Measurements from ENCODE around the gene RGMA.
"Not testable (repeated sequence)": the region's sequence is repeated elsewhere in the genome, so short reads cannot be mapped to it uniquely, and the experiment has no call there.

RGMA gene

GRCh38 chr15:93035092-93035915 is 53.7 kb downstream of the RGMA start:
- DNase-seq (ENCODE audit: low read depth in 2 of 3, low spot score in 2 of 3), result no peak

GRCh38 chr15:93034512-93034911 is 54.5 kb downstream of the RGMA start:
- DNase-seq (ENCODE audit: low read depth in 2 of 3, low spot score in 2 of 3), result no peak

GRCh38 chr15:93033434-93034045 is 55.5 kb downstream of the RGMA start:
- DNase-seq (ENCODE audit: low read depth in 2 of 3, low spot score in 2 of 3), result no peak

- DNase-seq (ENCODE audit: low read depth in 2 of 3, low spot score in 2 of 3), result not testable (repeated sequence)
These were observed 56.4 kb downstream of the RGMA start for GRCh38 chr15:93032515-93033206.

DNA sequence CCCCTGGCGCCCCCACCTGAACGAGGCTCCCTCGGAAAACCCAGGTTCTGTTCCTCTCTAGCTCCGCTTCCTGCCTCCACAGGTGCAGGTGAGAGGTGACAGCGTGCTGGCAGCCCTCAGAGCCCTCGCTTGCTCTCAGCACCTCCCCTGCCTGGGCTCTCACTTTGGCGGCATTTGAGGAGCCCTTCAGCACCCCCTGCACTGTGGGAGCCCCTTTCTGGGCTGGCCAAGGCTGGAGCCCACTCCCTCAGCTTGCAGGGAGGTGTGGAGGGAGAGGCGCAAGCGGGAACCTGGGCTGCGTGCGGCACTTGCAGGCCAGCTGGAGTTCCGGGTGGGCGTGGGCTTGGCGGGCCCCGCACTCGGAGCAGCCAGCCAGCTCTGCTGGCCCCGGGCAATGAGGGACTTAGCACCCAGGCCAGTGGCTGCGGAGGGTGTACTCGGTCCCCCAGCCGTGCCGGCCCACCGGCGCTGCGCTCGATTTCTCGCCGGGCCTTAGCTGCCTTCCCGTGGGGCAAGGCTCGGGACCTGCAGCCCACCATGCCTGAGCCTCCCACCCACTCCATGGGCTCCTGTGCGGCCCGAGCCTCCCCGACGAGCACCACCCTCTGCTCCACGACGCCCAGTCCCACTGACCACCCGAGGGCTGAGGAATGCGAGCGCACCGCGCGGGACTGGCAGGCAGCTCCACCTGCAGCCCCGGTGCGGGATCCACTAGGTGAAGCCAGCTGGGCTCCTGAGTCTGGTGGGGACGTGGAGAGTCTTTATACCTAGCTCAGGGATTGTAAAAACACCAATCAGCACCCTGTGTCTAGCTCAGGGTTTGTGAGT is 57.2 kb downstream of the RGMA start:
- DNase-seq (ENCODE audit: low read depth in 2 of 3, low spot score in 2 of 3), result not testable (repeated sequence)

GRCh38 chr15:93031103-93031464 is 57.9 kb downstream of the RGMA start:
- DNase-seq (ENCODE audit: low read depth in 2 of 3, low spot score in 2 of 3), result no peak

DNA sequence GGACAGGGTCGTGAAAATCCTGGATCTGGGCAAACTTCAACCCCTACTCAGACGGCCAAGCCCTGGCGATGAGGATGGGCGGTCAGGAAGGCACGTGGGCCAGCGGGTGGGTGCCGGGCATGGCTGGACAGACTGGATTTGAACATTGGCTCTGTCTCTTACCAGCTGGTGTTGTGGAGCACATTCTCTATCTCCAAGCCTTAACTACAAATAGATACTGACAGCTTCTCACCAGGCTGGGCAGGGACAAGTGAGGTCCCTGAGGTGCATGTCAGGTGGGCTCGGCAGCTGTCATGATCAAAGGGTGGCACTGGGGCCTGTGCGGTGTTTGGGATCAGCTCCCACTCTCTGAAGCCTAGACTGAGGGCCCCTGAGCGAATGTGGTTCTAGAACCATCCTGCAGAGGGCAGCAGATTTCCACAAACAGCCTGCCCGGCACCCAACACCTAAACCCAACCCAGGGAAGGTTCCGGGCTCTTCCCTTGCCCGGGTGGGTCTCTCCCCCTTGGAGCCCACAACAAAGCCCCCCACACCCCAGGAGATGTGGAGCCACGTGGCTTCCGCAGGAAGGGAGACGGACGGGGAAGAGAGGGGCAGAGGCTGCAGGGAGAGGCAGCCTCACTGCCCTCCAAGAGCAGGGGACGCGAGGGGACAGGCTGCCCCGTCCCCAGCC is 58.4 kb downstream of the RGMA start:
- peak; percentile 31 to 55 (median 49) for DNase-seq (ENCODE audit: low read depth in 2 of 3, low spot score in 2 of 3)

DNA sequence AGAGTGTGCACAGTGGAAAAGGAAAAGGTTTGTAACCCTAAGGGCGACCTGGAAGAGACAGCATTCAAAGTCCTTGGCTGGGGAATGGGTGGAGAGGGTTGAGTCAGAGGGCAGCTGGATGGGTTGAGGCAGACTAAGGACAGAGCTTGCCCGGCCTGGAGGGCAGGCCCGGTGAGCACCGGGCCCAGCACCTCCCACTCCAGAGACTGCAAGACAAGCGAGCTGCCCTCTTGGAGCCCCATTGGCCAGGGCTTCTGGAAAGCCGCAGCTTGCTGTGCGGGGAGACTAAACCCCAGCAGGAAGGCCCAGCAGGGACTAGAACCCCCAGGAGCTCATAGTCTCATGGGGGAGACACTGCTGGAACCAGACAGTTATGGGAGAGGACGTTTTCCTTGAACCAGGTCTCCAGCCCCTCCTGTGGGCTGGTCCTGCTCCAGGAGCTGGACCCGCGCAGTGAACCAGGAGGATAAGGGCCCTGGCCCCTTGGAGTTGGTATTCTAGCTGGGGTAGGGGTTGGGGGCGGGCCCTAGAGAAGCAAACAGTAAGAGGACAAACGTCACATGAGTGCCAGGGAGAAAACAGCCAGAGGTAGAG is 59.1 kb downstream of the RGMA start:
- DNase-seq (ENCODE audit: low read depth in 2 of 3, low spot score in 2 of 3), result no peak

GRCh38 chr15:93029214-93029835 is 59.7 kb downstream of the RGMA start:
- no peak for DNase-seq (ENCODE audit: low read depth in 2 of 3, low spot score in 2 of 3)

DNA sequence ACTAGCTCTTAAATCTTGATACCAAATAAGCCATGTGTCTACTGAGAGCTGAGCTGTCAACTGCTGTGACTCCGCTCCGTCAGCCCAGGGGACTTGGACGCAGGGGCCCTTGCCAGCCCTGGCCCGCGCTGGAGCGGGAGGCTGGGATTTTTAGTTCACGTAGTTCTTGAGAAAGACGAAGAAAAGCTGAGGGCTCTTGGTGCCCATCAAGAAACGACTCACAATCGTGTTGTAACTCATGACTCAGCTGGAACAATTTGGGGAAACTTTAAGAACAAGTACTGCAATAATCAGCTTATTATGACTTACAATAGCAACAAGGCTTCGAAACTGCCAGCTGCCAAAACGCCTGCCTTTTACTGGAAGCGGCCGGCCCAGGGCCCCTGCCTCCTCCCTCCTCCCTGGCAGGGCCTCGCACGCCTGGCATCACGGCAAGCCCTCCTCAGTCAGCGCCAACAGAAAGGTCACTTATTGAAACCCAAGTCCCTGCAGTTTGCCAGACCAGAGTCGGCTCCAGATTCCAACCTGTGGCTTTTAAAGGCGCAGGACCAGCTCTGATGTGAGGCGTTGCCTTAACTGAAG is 60.3 kb downstream of the RGMA start:
- no peak for DNase-seq (ENCODE audit: low read depth in 2 of 3, low spot score in 2 of 3)

DNA sequence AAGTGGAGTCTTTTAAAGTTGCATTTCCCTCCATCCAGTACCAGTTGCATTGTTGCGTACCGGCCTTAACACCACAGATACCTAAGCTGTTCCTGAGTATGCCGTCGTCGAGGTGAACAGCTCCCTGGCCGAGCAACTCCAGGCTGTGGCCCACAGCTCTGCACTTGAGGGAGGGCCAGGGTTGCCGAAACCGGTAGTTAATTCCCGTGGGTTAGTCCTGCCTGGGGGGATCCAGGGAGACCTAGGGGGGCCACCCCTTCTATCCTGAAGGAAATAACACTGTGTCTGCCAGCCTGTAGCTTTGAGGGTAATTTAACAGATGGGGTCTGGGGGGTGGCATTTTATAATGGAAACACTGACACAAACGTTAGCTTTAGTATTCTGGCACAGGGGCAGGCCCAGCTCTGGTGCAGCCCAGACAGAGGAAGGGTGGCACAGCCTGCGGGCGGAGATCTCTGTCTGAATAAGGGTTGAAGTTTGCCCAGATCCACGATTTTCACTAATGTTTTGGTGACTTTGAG is 60.8 kb downstream of the RGMA start:
- DNase-seq (ENCODE audit: low read depth in 2 of 3, low spot score in 2 of 3), result no peak

- DNase-seq (ENCODE audit: low read depth in 2 of 3, low spot score in 2 of 3), result no peak
These were observed 61.6 kb downstream of the RGMA start for GRCh38 chr15:93027413-93027812.

- no peak for DNase-seq (ENCODE audit: low read depth in 2 of 3, low spot score in 2 of 3)
These were observed 62.6 kb downstream of the RGMA start for GRCh38 chr15:93026380-93026817.

- no peak for DNase-seq (ENCODE audit: low read depth in 2 of 3, low spot score in 2 of 3)
These were observed 63.4 kb downstream of the RGMA start for GRCh38 chr15:93025625-93025982.

DNA sequence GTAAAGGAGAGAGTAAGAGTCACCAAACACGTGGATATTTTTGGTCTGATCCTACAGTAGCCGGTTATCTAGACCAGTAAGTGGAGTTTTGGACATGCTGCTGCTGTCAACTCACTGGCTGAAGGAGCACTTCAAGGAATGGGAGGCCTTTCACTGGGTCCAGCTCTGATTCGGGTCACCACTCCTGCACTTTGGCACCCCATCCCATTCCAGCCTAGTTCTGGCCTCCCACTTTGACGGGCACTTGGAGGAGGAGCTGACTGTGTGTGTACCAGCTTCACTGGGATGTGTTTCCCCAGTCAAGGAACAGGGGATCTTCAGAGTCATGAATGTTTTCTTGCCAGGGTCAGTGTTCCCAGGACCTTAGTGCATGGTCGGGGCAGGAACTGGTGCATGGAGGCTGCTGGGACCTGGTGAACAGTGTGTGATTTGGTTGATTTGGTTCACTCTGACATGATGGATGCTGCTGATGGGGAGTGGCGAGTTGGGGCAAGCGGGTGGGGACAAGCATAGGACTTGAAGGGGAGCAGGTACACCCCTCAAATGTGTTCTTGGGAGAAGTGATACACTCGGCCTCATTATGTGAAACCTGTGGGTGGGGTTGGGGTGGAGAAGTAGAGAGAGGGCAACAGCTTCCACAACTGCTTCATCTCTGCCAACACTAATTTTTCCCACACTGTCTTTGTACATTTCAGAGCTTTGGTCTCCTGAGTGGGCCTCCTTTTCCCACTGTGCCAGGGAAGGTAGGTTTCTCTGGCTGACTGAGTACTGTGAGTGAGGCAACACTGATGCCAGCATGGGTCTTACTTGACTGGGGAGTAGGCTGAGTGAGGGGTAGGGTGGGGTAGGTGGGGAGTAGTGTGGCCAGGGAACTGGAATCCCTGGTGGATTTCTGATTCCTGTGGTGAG is 64.0 kb downstream of the RGMA start:
- DNase-seq (ENCODE audit: low read depth in 2 of 3, low spot score in 2 of 3), result no peak

DNA sequence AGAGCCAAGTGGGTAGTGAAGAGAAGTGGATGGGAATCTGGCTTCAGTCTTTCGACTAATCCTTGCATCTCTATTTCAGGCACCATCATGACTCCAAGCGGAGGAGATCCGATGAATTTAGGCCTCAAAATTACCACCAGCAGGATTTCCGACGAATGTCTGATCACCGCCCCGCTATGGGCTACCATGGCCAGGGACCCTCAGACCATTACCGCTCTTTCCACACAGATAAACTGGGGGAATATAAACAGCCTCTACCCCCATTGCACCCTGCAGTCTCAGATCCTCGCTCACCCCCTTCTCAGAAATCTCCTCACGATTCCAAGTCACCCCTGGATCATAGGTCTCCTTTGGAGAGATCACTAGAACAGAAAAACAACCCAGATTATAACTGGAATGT is 64.7 kb downstream of the RGMA start:
- no peak for DNase-seq (ENCODE audit: low read depth in 2 of 3, low spot score in 2 of 3)

GRCh38 chr15:93020976-93021772 is 67.8 kb downstream of the RGMA start:
- DNase-seq (ENCODE audit: low read depth in 2 of 3, low spot score in 2 of 3), result no peak

DNA sequence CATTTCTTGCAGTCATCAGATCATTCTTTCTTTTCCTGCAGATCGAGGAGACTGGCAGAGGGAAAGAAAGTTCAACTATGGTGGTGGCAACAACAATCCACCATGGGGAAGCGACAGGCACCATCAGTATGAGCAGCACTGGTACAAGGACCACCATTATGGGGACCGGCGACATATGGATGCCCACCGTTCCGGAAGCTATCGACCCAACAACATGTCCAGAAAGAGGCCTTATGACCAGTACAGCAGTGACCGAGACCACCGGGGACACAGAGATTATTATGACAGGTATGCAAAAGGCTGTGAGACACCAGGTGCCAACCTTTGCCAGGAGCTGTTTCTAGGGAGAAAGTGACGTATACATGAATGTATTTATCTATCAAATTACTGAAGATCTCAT is 69.0 kb downstream of the RGMA start:
- no peak for DNase-seq (ENCODE audit: low read depth in 2 of 3, low spot score in 2 of 3)
